ENCODE data around the gene TMEM134.

GRCh38 chr11:67458266-67458665 lies 10.8 kb downstream of the TMEM134 start:
- TF ChIP-seq POLR2AphosphoS5 (IDR thresholded peaks at IDR 0.05), result no peak
- no peak for TF ChIP-seq CTCF (IDR thresholded peaks at IDR 0.05)

Measured in sigmoid colon (tissue), 4 donors.